Activated gamma-delta T cell treated with anti-CD3 and anti-CD28 coated beads, Interleukin-2, amount 50 U/mL, for 16 hours (primary cell): ENCODE data around the gene ZBTB47.

Experiments
- DNase-seq: peaks from one replicate; pipeline ENCODE4 v3.0.0-alpha.2; 2020; ENCODE audit warnings: low read depth

The ZBTB47 gene

GRCh38 chr3:42653560-42654330 lies at the start of gene ZBTB47:
TSS of gene ZBTB47 (plus strand) at chr3:42653697. CDS start at chr3:42658356, 4,659 bp downstream.
- DNase-seq = no peak

GRCh38 chr3:42605546-42606173 lies 47.8 kb upstream of the ZBTB47 start:
- no peak for DNase-seq

GRCh38 chr3:42608581-42608980 lies 44.9 kb upstream of the ZBTB47 start:
- DNase-seq = no peak

- DNase-seq = no peak
Observed at GRCh38 chr3:42610976-42611375, 42.5 kb upstream of the ZBTB47 start.

GRCh38 chr3:42612217-42612616 lies 41.3 kb upstream of the ZBTB47 start:
- DNase-seq = no peak

GRCh38 chr3:42612928-42613327 lies 40.6 kb upstream of the ZBTB47 start:
- no peak for DNase-seq

- no peak for DNase-seq
Observed at GRCh38 chr3:42613462-42613861, 40.0 kb upstream of the ZBTB47 start.

GRCh38 chr3:42631620-42632019 lies 21.9 kb upstream of the ZBTB47 start:
- no peak for DNase-seq

- no peak for DNase-seq
Observed at GRCh38 chr3:42632146-42632545, 21.4 kb upstream of the ZBTB47 start.

GRCh38 chr3:42633544-42633943 lies 20.0 kb upstream of the ZBTB47 start:
- no peak for DNase-seq

GRCh38 chr3:42635111-42635510 lies 18.4 kb upstream of the ZBTB47 start:
- no peak for DNase-seq

GRCh38 chr3:42637001-42637400 lies 16.5 kb upstream of the ZBTB47 start:
- DNase-seq = no peak

GRCh38 chr3:42638339-42638842 lies 15.1 kb upstream of the ZBTB47 start:
- DNase-seq = no peak

- DNase-seq = no peak
Observed at GRCh38 chr3:42639192-42639591, 14.3 kb upstream of the ZBTB47 start.

GRCh38 chr3:42640129-42640528 lies 13.4 kb upstream of the ZBTB47 start:
- DNase-seq = no peak

- DNase-seq = no peak
Observed at GRCh38 chr3:42640771-42641370, 12.6 kb upstream of the ZBTB47 start.

GRCh38 chr3:42647821-42648459 lies 5.6 kb upstream of the ZBTB47 start:
- DNase-seq = no peak

GRCh38 chr3:42649006-42649405 lies 4.5 kb upstream of the ZBTB47 start:
- DNase-seq = no peak

- no peak for DNase-seq
Observed at GRCh38 chr3:42649783-42650182, 3.7 kb upstream of the ZBTB47 start.

- no peak for DNase-seq
Observed at GRCh38 chr3:42651248-42652091, 2.0 kb upstream of the ZBTB47 start.

GRCh38 chr3:42652251-42652610 lies 1.3 kb upstream of the ZBTB47 start:
- no peak for DNase-seq
